ENCODE data around the gene ERC2.

The ERC2 gene

DNA sequence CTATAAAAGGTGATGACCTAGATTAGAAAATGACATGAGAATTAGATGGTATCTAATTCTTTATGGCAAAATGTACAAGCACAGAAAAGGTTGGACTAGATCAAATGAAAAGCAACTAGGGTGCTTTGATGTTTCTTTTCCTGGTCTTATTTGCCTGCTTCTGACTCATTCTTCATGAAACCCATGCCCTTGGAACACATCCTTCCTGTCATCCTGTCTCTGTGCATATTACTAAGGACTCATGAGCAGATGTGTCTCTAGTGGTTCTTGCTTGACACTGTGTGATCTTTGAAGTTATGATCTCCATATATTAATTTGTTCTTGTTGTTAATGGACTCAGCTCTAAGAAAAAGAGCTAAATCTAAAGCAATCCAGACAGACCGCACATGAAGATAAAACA is 314.0 kb downstream of the ERC2 start:
- TF ChIP-seq EP300 (IDR thresholded peaks at IDR 0.05; ENCODE audit: borderline replicate concordance) (no peak), NFIC (IDR thresholded peaks at IDR 0.05) (no peak), TCF12 (IDR thresholded peaks at IDR 0.05; ENCODE audit: low read depth) (no peak), CREB1 (IDR thresholded peaks at IDR 0.05; ENCODE audit: low read depth) (no peak), TEAD4 (IDR thresholded peaks at IDR 0.05) (no peak), CEBPB (IDR thresholded peaks at IDR 0.05) (no peak), REST (IDR thresholded peaks at IDR 0.05; ENCODE audit: low read depth) (no peak), TAF1 (IDR thresholded peaks at IDR 0.05; ENCODE audit: low read depth) (no peak), FOXM1 (IDR thresholded peaks at IDR 0.05; ENCODE audit: borderline replicate concordance, low read depth) (no peak), EGR1 (IDR thresholded peaks at IDR 0.05) (no peak), YY1 (IDR thresholded peaks at IDR 0.05; ENCODE audit: low read depth) (no peak), ZBTB7A (IDR thresholded peaks at IDR 0.05; ENCODE audit: low read depth) (no peak), RAD21 (IDR thresholded peaks at IDR 0.05; ENCODE audit: low read depth) (no peak)
- TF ChIP-seq, protein P1, sequence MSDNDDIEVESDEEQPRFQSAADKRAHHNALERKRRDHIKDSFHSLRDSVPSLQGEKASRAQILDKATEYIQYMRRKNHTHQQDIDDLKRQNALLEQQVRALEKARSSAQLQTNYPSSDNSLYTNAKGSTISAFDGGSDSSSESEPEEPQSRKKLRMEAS (IDR thresholded peaks at IDR 0.05), result no peak
- TF ChIP-seq, protein P2, sequence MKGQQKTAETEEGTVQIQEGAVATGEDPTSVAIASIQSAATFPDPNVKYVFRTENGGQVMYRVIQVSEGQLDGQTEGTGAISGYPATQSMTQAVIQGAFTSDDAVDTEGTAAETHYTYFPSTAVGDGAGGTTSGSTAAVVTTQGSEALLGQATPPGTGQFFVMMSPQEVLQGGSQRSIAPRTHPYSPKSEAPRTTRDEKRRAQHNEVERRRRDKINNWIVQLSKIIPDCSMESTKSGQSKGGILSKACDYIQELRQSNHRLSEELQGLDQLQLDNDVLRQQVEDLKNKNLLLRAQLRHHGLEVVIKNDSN (IDR thresholded peaks at IDR 0.05), result no peak

DNA sequence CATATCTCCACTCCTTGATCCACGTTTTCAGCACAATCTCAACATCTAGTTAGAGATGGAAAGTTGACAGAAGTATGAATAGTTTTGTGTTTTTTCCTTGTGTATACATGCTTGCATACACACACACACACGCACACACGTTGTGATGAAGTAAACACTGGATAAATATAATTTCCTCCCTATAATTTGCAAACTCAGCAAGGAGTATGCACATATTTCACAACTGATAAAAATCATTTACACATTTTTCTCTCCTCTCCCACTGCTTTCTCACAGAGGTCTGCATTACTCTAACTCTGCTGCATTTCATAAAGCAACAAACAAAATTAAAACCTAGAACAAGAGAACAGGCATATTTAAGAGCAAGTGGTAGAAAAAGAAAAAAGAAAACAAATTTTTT is 320.9 kb downstream of the ERC2 start:
- TF ChIP-seq TCF12 (IDR thresholded peaks at IDR 0.05; ENCODE audit: low read depth) (no peak), NFIC (IDR thresholded peaks at IDR 0.05) (no peak), CREB1 (IDR thresholded peaks at IDR 0.05; ENCODE audit: low read depth) (no peak), ZBTB7A (IDR thresholded peaks at IDR 0.05; ENCODE audit: low read depth) (no peak), TAF1 (IDR thresholded peaks at IDR 0.05; ENCODE audit: low read depth) (no peak), TEAD4 (IDR thresholded peaks at IDR 0.05) (no peak), REST (IDR thresholded peaks at IDR 0.05; ENCODE audit: low read depth) (no peak)

DNA sequence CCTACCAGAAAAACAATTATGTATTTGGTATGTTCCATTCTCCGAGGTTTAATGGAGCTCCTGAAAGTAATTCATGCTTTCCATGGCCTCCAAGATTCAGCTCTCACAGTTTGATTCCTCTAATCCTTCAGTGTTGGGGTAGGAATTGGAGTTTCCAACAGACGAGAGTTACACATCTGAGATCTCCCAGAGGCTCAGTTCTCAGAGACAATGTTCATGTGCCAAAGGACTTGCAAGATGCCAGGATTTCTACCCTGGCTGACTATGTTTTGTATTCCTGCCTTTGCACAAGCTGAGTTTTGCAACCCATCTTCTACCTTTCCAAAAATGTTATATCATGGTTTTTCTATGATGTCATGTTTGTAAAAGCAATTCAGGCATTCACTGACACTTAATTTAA is 322.9 kb downstream of the ERC2 start:
- TF ChIP-seq TEAD4 (IDR thresholded peaks at IDR 0.05), result no peak
- no peak for TF ChIP-seq CREB1 (IDR thresholded peaks at IDR 0.05; ENCODE audit: low read depth)
- TF ChIP-seq RAD21 (IDR thresholded peaks at IDR 0.05; ENCODE audit: low read depth), result no peak
- TF ChIP-seq FOXM1 (IDR thresholded peaks at IDR 0.05; ENCODE audit: borderline replicate concordance, low read depth), result no peak
- TF ChIP-seq, protein P2 (IDR thresholded peaks at IDR 0.05), result no peak
- TF ChIP-seq ZBTB7A (IDR thresholded peaks at IDR 0.05; ENCODE audit: low read depth), result no peak
- TF ChIP-seq EP300 (IDR thresholded peaks at IDR 0.05; ENCODE audit: borderline replicate concordance), result no peak
- no peak for TF ChIP-seq REST (IDR thresholded peaks at IDR 0.05; ENCODE audit: low read depth)
- TF ChIP-seq NFIC (IDR thresholded peaks at IDR 0.05), result no peak
- TF ChIP-seq CEBPB (IDR thresholded peaks at IDR 0.05), result no peak
- no peak for TF ChIP-seq TCF12 (IDR thresholded peaks at IDR 0.05; ENCODE audit: low read depth)
- TF ChIP-seq, protein P1 (IDR thresholded peaks at IDR 0.05), result no peak
- no peak for TF ChIP-seq EGR1 (IDR thresholded peaks at IDR 0.05)
- TF ChIP-seq YY1 (IDR thresholded peaks at IDR 0.05; ENCODE audit: low read depth), result no peak
- TF ChIP-seq TAF1 (IDR thresholded peaks at IDR 0.05; ENCODE audit: low read depth), result no peak

DNA sequence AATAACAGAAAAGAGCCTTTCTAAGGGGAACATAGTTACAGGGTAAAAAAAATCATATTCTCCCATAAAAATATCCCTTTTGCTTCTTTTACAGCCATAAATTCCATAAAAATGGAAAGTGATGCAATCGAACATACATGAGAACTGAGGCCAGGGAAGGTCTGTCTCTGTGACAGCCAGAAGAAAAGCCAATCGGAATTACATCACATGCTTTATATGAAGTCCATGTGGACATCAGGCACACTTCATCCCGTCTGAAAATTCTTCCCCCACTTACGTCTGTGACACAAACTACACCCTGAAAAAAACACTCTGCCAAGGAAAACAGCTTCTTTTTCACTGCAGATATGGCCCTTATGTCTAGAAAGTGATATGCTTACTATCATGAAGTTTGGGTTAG is 323.5 kb downstream of the ERC2 start:
- TF ChIP-seq REST (IDR thresholded peaks at IDR 0.05; ENCODE audit: low read depth) (no peak), ZBTB7A (IDR thresholded peaks at IDR 0.05; ENCODE audit: low read depth) (no peak), TAF1 (IDR thresholded peaks at IDR 0.05; ENCODE audit: low read depth) (no peak), TCF12 (IDR thresholded peaks at IDR 0.05; ENCODE audit: low read depth) (no peak), FOXM1 (IDR thresholded peaks at IDR 0.05; ENCODE audit: borderline replicate concordance, low read depth) (no peak), EP300 (IDR thresholded peaks at IDR 0.05; ENCODE audit: borderline replicate concordance) (no peak)
- TF ChIP-seq, protein P1 (IDR thresholded peaks at IDR 0.05), result no peak

All from Ishikawa (cell line).